HUES48 (cell line): ENCODE measurements around the gene CTSO.

Experiments used
- H3K27ac ChIP-seq: one replicate; pipeline ENCODE4 v1.7.0; 2013; ENCODE audit warnings: low read depth, low read length, inconsistent platforms
- H3K27me3 ChIP-seq: 2 replicates; pipeline ENCODE4 v1.6.1; 2013; ENCODE audit warnings: mild to moderate bottlenecking, low read length; ENCODE audit not compliant: control insufficient read depth, insufficient read depth
- H3K36me3 ChIP-seq: 2 replicates; pipeline ENCODE4 v1.6.1; 2013; ENCODE audit warnings: low read length; ENCODE audit not compliant: control insufficient read depth, insufficient read depth
- H3K4me1 ChIP-seq: 2 replicates; pipeline ENCODE4 v1.6.1; 2013; ENCODE audit warnings: mild to moderate bottlenecking, low read length; ENCODE audit not compliant: control insufficient read depth, insufficient read depth
- H3K4me3 ChIP-seq: 2 replicates; pipeline ENCODE4 v1.5.1; 2013; ENCODE audit warnings: mild to moderate bottlenecking, low read depth, low read length
- H3K9ac ChIP-seq: 2 replicates; pipeline ENCODE4 v1.6.1; 2013; ENCODE audit warnings: mild to moderate bottlenecking, low read depth, low read length, moderate library complexity
- H3K9me3 ChIP-seq: 2 replicates; pipeline ENCODE4 v1.6.1; 2013; ENCODE audit warnings: low read length; ENCODE audit not compliant: control insufficient read depth, insufficient read depth

The CTSO gene

GRCh38 chr4:155973639-155974475 is 20.2 kb upstream of the CTSO start:
- peaks cover 18% of the 10 kb centered on the region for H3K4me1 ChIP-seq

GRCh38 chr4:155972098-155972497 is 18.4 kb upstream of the CTSO start:
- Histone ChIP-seq H3K4me3 (no peak overlapping the region), H3K27me3 (no peaks in the 10 kb centered on the region), H3K9me3 (no peaks in the 10 kb centered on the region), H3K36me3 (no peaks in the 10 kb centered on the region), H3K27ac (no peak overlapping the region), H3K9ac (no peak overlapping the region), H3K4me1 (peaks cover 18% of the 10 kb centered on the region)

More at GRCh38 chr4:155973639-155974475, 20.2 kb upstream of the CTSO start:
- Histone ChIP-seq H3K27ac (no peak overlapping the region), H3K27me3 (no peaks in the 10 kb centered on the region), H3K4me3 (peak overlapping the region; percentile 5; the same call in 1 of the 2 replicates), H3K9ac (no peak overlapping the region; the same call in 1 of the 2 replicates), H3K36me3 (no peaks in the 10 kb centered on the region), H3K9me3 (no peaks in the 10 kb centered on the region)

- Histone ChIP-seq H3K27me3 (no peaks in the 10 kb centered on the region), H3K27ac (no peak overlapping the region), H3K4me1 (0 out of 2 replicates have a peak, but pooled peaks cover 6% of the 10 kb centered on the region), H3K36me3 (no peaks in the 10 kb centered on the region), H3K4me3 (no peak overlapping the region), H3K9ac (no peak overlapping the region), H3K9me3 (no peaks in the 10 kb centered on the region)
These were observed 13.2 kb upstream of the CTSO start for GRCh38 chr4:155966731-155967395.

- no peaks in the 10 kb centered on the region for H3K9me3 ChIP-seq
- no peaks in the 10 kb centered on the region for H3K36me3 ChIP-seq
- H3K9ac ChIP-seq = no peak overlapping the region
- H3K27me3 ChIP-seq = no peaks in the 10 kb centered on the region
- no peak overlapping the region for H3K4me3 ChIP-seq
- H3K27ac ChIP-seq = no peak overlapping the region
- H3K4me1 ChIP-seq = 0 out of 2 replicates have a peak, but pooled peaks cover 6% of the 10 kb centered on the region
These were observed 12.5 kb upstream of the CTSO start for GRCh38 chr4:155966171-155966570.

- 0 out of 2 replicates have a peak, but pooled peaks cover 6% of the 10 kb centered on the region for H3K4me1 ChIP-seq
- H3K9ac ChIP-seq = no peak overlapping the region
- no peaks in the 10 kb centered on the region for H3K9me3 ChIP-seq
- H3K27me3 ChIP-seq = no peaks in the 10 kb centered on the region
- no peaks in the 10 kb centered on the region for H3K36me3 ChIP-seq
- no peak overlapping the region for H3K27ac ChIP-seq
- H3K4me3 ChIP-seq = no peak overlapping the region
These were observed 10.6 kb upstream of the CTSO start for GRCh38 chr4:155964016-155964891.

- Histone ChIP-seq H3K9ac (no peak overlapping the region), H3K9me3 (no peaks in the 10 kb centered on the region), H3K27me3 (no peaks in the 10 kb centered on the region), H3K4me1 (0 out of 2 replicates have a peak, but pooled peaks cover 6% of the 10 kb centered on the region), H3K4me3 (no peak overlapping the region), H3K27ac (no peak overlapping the region), H3K36me3 (no peaks in the 10 kb centered on the region)
These were observed 9.1 kb upstream of the CTSO start for GRCh38 chr4:155962767-155963166.

- Histone ChIP-seq H3K9me3 (no peaks in the 10 kb centered on the region), H3K9ac (no peak overlapping the region), H3K4me1 (0 out of 2 replicates have a peak, but pooled peaks cover 6% of the 10 kb centered on the region), H3K4me3 (no peak overlapping the region), H3K27me3 (no peaks in the 10 kb centered on the region), H3K36me3 (no peaks in the 10 kb centered on the region), H3K27ac (no peak overlapping the region)
These were observed 7.9 kb upstream of the CTSO start for GRCh38 chr4:155961575-155961974.

GRCh38 chr4:155960522-155960921 is 6.9 kb upstream of the CTSO start:
- no peak overlapping the region for H3K27ac ChIP-seq
- no peaks in the 10 kb centered on the region for H3K9me3 ChIP-seq
- no peak overlapping the region for H3K4me3 ChIP-seq
- no peaks in the 10 kb centered on the region for H3K27me3 ChIP-seq
- H3K9ac ChIP-seq = no peak overlapping the region
- 0 out of 2 replicates have a peak, but pooled peaks cover 6% of the 10 kb centered on the region for H3K4me1 ChIP-seq
- no peaks in the 10 kb centered on the region for H3K36me3 ChIP-seq

GRCh38 chr4:155959417-155959816 is 5.8 kb upstream of the CTSO start:
- Histone ChIP-seq H3K4me3 (no peak overlapping the region), H3K9me3 (no peaks in the 10 kb centered on the region), H3K36me3 (no peaks in the 10 kb centered on the region), H3K27ac (no peak overlapping the region), H3K27me3 (no peaks in the 10 kb centered on the region), H3K9ac (no peak overlapping the region), H3K4me1 (no peaks in the 10 kb centered on the region)

- Histone ChIP-seq H3K27ac (no peak overlapping the region), H3K4me1 (no peaks in the 10 kb centered on the region), H3K4me3 (no peak overlapping the region), H3K36me3 (no peaks in the 10 kb centered on the region), H3K27me3 (no peaks in the 10 kb centered on the region), H3K9ac (no peak overlapping the region), H3K9me3 (no peaks in the 10 kb centered on the region)
These were observed 2.8 kb upstream of the CTSO start for GRCh38 chr4:155956461-155956860.
